HepG2 (cell line): ENCODE results near the gene LTB4R. TPM values are rescaled to one million over a fixed set of nuclear protein-coding genes. Genes with fewer than 3 reads are reported as not detected.

ENCODE experiments used
- AGO1 ChIP-seq: fragments of 200-400 bp; formaldehyde crosslinking; IDR thresholded peaks from 2 replicates; pipeline ENCODE4 v1.6.1; 2017; ENCODE audit warnings: mild to moderate bottlenecking, low read depth, low read length, moderate library complexity; ENCODE audit not compliant: poor library complexity, severe bottlenecking
- BORCS8-MEF2B ChIP-seq: sonication (generic); formaldehyde crosslinking; IDR thresholded peaks from 2 replicates; pipeline ENCODE4 v1.8.0; 2022; ENCODE audit warnings: mild to moderate bottlenecking, missing genetic modification reagents
- GATAD1 ChIP-seq: IDR thresholded peaks from 2 replicates; pipeline ENCODE4 v1.6.1; 2016; ENCODE audit warnings: missing genetic modification reagents, missing compliant biosample characterization
- GTF2F1 ChIP-seq: fragments of 150-350 bp; IDR thresholded peaks from 2 replicates; pipeline ENCODE4 v1.6.1; 2014; ENCODE audit warnings: low read length
- HNRNPL ChIP-seq: fragments of 200-400 bp; formaldehyde crosslinking; IDR thresholded peaks from 2 replicates; pipeline ENCODE4 v1.6.1; 2017; ENCODE audit warnings: mild to moderate bottlenecking, low read depth, low read length
- HOXD1 ChIP-seq: sonication (generic); formaldehyde crosslinking; IDR thresholded peaks from 2 replicates; pipeline ENCODE4 v1.5.0; 2020; ENCODE audit warnings: missing genetic modification reagents
- PBX3 ChIP-seq: sonication (generic); formaldehyde crosslinking; IDR thresholded peaks from 2 replicates; pipeline ENCODE4 v1.8.1; 2023; ENCODE audit warnings: missing genetic modification reagents, inconsistent platforms, borderline replicate concordance
- PITX1 ChIP-seq: sonication (generic); formaldehyde crosslinking; IDR thresholded peaks from 2 replicates; pipeline ENCODE4 v1.5.1; 2020; ENCODE audit warnings: mild to moderate bottlenecking, missing genetic modification reagents
- RCOR2 ChIP-seq: IDR thresholded peaks from 2 replicates; pipeline ENCODE4 v1.6.1; 2016; ENCODE audit warnings: missing biosample characterization, missing genetic modification reagents
- RELA ChIP-seq: sonication (generic); formaldehyde crosslinking; IDR thresholded peaks from 2 replicates; pipeline ENCODE4 v1.4.0; 2020; ENCODE audit warnings: missing genetic modification reagents
- SAFB2 ChIP-seq: sonication (generic); formaldehyde crosslinking; IDR thresholded peaks from 2 replicates; pipeline ENCODE4 v1.5.1; 2020; ENCODE audit warnings: missing genetic modification reagents, low read depth, mild to moderate bottlenecking, borderline replicate concordance
- TAF15 ChIP-seq: fragments of 200-400 bp; formaldehyde crosslinking; IDR thresholded peaks from one replicate; pipeline ENCODE4 v1.6.1; 2018; ENCODE audit warnings: mild to moderate bottlenecking, low read depth, low read length; ENCODE audit not compliant: poor library complexity, severe bottlenecking
- ZKSCAN8 ChIP-seq: IDR thresholded peaks from 2 replicates; pipeline ENCODE4 v1.6.1; 2016; ENCODE audit warnings: borderline replicate concordance, missing genetic modification reagents, missing compliant biosample characterization
- ZNF317 ChIP-seq: sonication (generic); formaldehyde crosslinking; IDR thresholded peaks from 2 replicates; pipeline ENCODE4 v1.5.0; 2020; ENCODE audit warnings: mild to moderate bottlenecking, missing genetic modification reagents
- ZNF615 ChIP-seq: sonication (generic); formaldehyde crosslinking; IDR thresholded peaks from 2 replicates; pipeline ENCODE4 v1.5.0; 2020; ENCODE audit warnings: mild to moderate bottlenecking, missing genetic modification reagents, borderline replicate concordance
- ZNF83 ChIP-seq: sonication (generic); formaldehyde crosslinking; IDR thresholded peaks from 2 replicates; pipeline ENCODE4 v1.4.0; 2020; ENCODE audit warnings: missing genetic modification reagents, mild to moderate bottlenecking, borderline replicate concordance
- polyA plus RNA-seq, 8 experiments: library from polyadenylated mRNA; depleted of rRNA in 3 of 8; stranded (reverse) in 7 of 8; unstranded in 1 of 8; fragments of >200 nt; fragmentation: Illumina TruSeq in 4 of 8; extraction: Trizol in 4 of 8; gene quantifications; 2 replicates each; pipeline versions ENCODE4 v1.2.1 to v1.2.3, GENCODE V29; 2011 to 2016; ENCODE audit warnings: low read depth in 4 of 8, missing spikeins in 1 of 8, mixed read lengths in 1 of 8; ENCODE audit not compliant: insufficient read depth in 1 of 8
- total RNA-seq, 5 experiments: library from RNA; depleted of rRNA; stranded (reverse); fragments of >200 nt; fragmentation: Illumina TruSeq; extraction: Trizol; gene quantifications; 2 replicates each; pipeline ENCODE4 v1.2.3, GENCODE V29; 2016; ENCODE audit warnings: low read depth in 1 of 5
- TF ChIP-seq, protein P1 (sequence below): sonication (generic); formaldehyde crosslinking; IDR thresholded peaks from 2 replicates; pipeline ENCODE4 v1.4.0; 2020; ENCODE audit warnings: missing genetic modification reagents; ENCODE audit errors: not compliant biosample characterization
- TF ChIP-seq, protein P2 (sequence below): sonication (generic); formaldehyde crosslinking; IDR thresholded peaks from 2 replicates; pipeline ENCODE4 v1.4.0; 2020; ENCODE audit warnings: missing genetic modification reagents

The LTB4R gene
- total and polyA plus RNA-seq, 2 of the 13 experiments (the other 11 are each of a cell fraction or from before 2014, with no cell fraction given), result 3.2 to 8.2 TPM

DNA sequence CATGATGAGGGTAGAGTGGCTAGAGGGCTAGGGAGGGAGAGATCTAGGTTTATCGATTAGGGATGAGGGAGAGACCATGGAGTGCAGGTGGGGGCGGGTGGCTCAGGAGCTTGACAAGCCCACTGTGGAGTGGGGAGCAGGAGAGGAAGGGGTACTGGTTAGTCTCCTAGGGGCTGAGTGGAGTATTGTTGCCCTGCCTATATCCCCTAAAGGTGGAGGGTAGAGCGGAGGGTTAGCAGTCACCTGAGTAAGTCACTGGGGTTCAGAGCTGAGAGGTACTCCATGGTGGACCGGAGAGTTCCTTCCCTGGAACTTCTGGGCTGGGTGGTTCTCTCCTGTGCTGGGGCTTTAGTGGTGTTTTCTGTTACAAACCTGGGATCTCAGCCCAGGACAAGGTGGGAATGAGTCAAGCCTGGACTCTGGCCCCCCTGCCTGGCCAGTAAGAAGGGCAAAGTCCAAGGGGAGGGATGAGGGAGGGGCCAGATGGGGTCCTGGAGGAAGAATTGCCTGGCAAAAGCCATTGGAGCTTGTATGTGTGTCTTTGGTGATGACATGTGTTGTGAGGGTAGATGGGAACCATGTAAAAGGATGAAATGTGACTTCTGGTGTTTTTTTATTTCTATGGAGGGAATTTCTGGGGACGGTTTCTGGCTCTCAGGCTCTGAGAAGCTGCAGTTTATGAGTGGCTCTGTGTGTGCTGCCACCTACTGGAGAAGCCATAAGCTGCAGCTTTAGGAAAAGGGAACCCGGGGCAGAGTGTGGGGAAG, 3.5 kb upstream of the LTB4R start, which contains the start of gene CIDEB (continued):
- TF ChIP-seq, protein P1, sequence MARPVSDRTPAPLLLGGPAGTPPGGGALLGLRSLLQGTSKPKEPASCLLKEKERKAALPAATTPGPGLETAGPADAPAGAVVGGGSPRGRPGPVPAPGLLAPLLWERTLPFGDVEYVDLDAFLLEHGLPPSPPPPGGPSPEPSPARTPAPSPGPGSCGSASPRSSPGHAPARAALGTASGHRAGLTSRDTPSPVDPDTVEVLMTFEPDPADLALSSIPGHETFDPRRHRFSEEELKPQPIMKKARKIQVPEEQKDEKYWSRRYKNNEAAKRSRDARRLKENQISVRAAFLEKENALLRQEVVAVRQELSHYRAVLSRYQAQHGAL (CRISPR knock-in tag), result no peak
- TF ChIP-seq ZNF615 (no peak), HNRNPL (no peak), ZKSCAN8 (CRISPR knock-in tag) (peak; percentile 97; the same call in 1 of the 2 replicates), PBX3 (CRISPR knock-in tag) (no peak), AGO1 (no peak), HOXD1 (no peak), PITX1 (CRISPR knock-in tag) (peak; percentile 96), RCOR2 (CRISPR knock-in tag) (peak; percentile 83; the same call in 1 of the 2 replicates), RELA (peak; percentile 59; the same call in 1 of the 2 replicates), SAFB2 (no peak; the same call in 1 of the 2 replicates), GTF2F1 (no peak), GATAD1 (CRISPR knock-in tag) (peak; percentile 90), ZNF83 (peak; percentile 96), BORCS8-MEF2B (CRISPR knock-in tag) (peak; percentile 92), TAF15 (no peak), ZNF317 (CRISPR knock-in tag) (peak; percentile 93)
- TF ChIP-seq, protein P2, sequence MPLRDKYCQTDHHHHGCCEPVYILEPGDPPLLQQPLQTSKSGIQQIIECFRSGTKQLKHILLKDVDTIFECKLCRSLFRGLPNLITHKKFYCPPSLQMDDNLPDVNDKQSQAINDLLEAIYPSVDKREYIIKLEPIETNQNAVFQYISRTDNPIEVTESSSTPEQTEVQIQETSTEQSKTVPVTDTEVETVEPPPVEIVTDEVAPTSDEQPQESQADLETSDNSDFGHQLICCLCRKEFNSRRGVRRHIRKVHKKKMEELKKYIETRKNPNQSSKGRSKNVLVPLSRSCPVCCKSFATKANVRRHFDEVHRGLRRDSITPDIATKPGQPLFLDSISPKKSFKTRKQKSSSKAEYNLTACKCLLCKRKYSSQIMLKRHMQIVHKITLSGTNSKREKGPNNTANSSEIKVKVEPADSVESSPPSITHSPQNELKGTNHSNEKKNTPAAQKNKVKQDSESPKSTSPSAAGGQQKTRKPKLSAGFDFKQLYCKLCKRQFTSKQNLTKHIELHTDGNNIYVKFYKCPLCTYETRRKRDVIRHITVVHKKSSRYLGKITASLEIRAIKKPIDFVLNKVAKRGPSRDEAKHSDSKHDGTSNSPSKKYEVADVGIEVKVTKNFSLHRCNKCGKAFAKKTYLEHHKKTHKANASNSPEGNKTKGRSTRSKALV, result peak; percentile 69; the same call in 1 of the 2 replicates
